ENCODE measurements around the gene LRSAM1.

DNA sequence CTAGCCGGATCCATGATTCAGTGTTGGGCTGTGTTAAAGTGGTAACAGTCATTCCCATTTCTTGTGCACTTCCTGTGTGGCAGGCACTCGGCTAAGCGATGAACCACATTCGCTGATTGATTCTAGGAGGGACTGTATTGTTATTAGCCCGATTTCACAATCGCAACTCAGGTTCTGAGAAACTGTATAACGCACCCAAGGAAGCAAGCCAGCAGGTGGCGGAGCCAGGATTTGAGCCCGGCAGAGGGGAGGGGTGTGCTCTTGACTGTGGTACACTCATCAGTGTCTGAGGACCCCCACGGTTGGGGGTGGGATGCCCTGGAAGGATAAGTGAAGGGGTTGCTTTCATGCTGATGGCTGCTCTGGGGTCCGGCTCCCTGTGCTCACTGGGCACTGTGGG lies 34.7 kb downstream of the LRSAM1 start:
- no peak for TF ChIP-seq POLR2A (IDR thresholded peaks at IDR 0.05)
- peak in 1 of 3 donors; percentile 14 for TF ChIP-seq CTCF (IDR thresholded peaks at IDR 0.05)

Measured in breast epithelium (tissue), 3 donors.